ENCODE data around the gene NOTUM. TPM values are rescaled to one million over a fixed set of nuclear protein-coding genes. Genes with fewer than 3 reads are reported as not detected.

Gene NOTUM
- total and polyA plus RNA-seq, 2 donors (not counting 3 experiments of a cell fraction or from before 2014, with no cell fraction given), result not detected

- FAIRE-seq, result no peak
- Histone ChIP-seq H4K20me1 (replicated peaks; ENCODE audit: control insufficient read depth, extremely low read depth, insufficient read depth, low read length) (no peaks in the 10 kb centered on the region), H3K9me1 (replicated peaks; ENCODE audit: control insufficient read depth, extremely low read depth, insufficient read depth, low read length) (no peaks in the 10 kb centered on the region), H3K4me3 (replicated peaks in 1 of 3; ENCODE audit: insufficient read depth in 1 of 3, low read depth in 1 of 3, low read length in 3 of 3) (no peak overlapping the region), H3K79me2 (ENCODE audit: control insufficient read depth, insufficient read depth, low read length) (peaks cover 66% of the 10 kb centered on the region), H3K9me3 (replicated peaks; ENCODE audit: control insufficient read depth, insufficient read depth, low read length) (no peaks in the 10 kb centered on the region), H3K4me1 (ENCODE audit: control insufficient read depth, extremely low read depth, insufficient read depth, low read length) (peaks cover 18% of the 10 kb centered on the region), H3K27ac (ENCODE audit: insufficient read depth, low read depth, low read length) (no peak overlapping the region), H3K27me3 (ENCODE audit: control insufficient read depth in 2 of 2, insufficient read depth in 2 of 2, low read length in 2 of 2) (no peaks in the 10 kb centered on the region), H2AFZ (ENCODE audit: low read depth, low read length) (no peak overlapping the region), H3K36me3 (ENCODE audit: control insufficient read depth in 2 of 2, extremely low read depth in 1 of 2, insufficient read depth in 2 of 2, low read length in 2 of 2) (peaks cover 0 to 26% of the 10 kb centered on the region in 2 experiments), H3K9ac (replicated peaks; ENCODE audit: extremely low read depth, insufficient read depth, low read length) (no peak overlapping the region), H3K4me2 (ENCODE audit: insufficient read depth, low read length) (no peak overlapping the region)
- intact Hi-C loops (cut with micrococcal nuclease), result no loop called here
- POLR2A ChIA-PET, result no interaction called here
- dilution Hi-C loops (cut with MboI; ENCODE audit: extremely low pct_ligation_motif_present, low sequenced_read_pairs), result no loop called here
- TF ChIP-seq, protein P1, sequence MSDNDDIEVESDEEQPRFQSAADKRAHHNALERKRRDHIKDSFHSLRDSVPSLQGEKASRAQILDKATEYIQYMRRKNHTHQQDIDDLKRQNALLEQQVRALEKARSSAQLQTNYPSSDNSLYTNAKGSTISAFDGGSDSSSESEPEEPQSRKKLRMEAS (IDR thresholded peaks at IDR 0.05; ENCODE audit: insufficient read depth, insufficient read length), result no peak
- TF ChIP-seq POLR2AphosphoS5 (IDR thresholded peaks at IDR 0.05; ENCODE audit: insufficient read depth, low read depth, low read length), result no peak
- TF ChIP-seq FOS (IDR thresholded peaks at IDR 0.05; ENCODE audit: borderline replicate concordance, insufficient read depth, low read length), result no peak
- CTCF ChIA-PET, result no interaction called here
- BruUV-seq (replicated peaks), result no TSS peak
- DNase-seq (ENCODE audit: low read depth, low spot score), result no peak
Measured at GRCh38 chr17:81920612-81921536, 40.1 kb downstream of the NOTUM start.

DNA sequence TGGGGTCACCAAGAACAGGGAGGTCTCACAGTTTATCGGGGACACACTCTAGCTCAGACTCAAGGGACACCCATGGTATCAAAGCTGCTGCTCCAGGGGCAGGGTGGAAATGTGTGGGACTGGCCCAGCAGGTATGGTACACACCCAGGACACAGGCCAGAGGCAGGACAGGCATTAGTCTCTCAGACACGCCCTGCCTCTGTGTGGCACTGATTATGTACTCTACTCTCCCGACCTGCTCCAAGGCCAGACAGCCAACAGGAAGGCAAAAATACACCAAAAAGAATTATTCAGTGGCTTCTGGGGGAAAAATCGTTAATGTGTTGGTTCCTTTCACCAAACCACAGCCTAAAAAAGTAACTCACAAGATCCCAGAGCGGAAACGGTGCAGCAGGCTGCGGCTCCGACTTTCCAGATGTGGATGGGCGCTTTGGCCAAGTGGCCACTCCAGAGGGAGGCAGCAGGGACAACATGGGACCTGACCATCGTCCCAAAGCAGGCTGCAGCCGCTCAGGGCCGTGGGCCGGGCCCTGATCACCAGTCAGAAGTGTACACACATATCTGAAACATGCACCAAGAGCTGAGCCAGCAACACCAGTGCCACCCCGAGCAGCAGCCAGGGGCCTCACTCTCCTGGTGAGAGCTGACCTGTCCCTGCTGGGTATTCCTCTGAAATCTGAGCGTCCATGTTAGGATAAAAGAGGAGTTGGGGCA, 42.0 kb downstream of the NOTUM start:
- Histone ChIP-seq H3K36me3 (ENCODE audit: control insufficient read depth in 2 of 2, extremely low read depth in 1 of 2, insufficient read depth in 2 of 2, low read length in 2 of 2) (peaks cover 0 to 41% of the 10 kb centered on the region in 2 experiments), H3K79me2 (ENCODE audit: control insufficient read depth, insufficient read depth, low read length) (peaks cover 49% of the 10 kb centered on the region), H3K4me3 (replicated peaks in 1 of 3; ENCODE audit: insufficient read depth in 1 of 3, low read depth in 1 of 3, low read length in 3 of 3) (no peak overlapping the region), H3K27me3 (ENCODE audit: control insufficient read depth in 2 of 2, insufficient read depth in 2 of 2, low read length in 2 of 2) (no peaks in the 10 kb centered on the region), H3K27ac (ENCODE audit: insufficient read depth, low read depth, low read length) (no peak overlapping the region), H2AFZ (ENCODE audit: low read depth, low read length) (no peak overlapping the region), H3K4me1 (ENCODE audit: control insufficient read depth, extremely low read depth, insufficient read depth, low read length) (peaks cover 15% of the 10 kb centered on the region), H3K4me2 (ENCODE audit: insufficient read depth, low read length) (no peak overlapping the region), H3K9me3 (replicated peaks; ENCODE audit: control insufficient read depth, insufficient read depth, low read length) (no peaks in the 10 kb centered on the region), H4K20me1 (replicated peaks; ENCODE audit: control insufficient read depth, extremely low read depth, insufficient read depth, low read length) (no peaks in the 10 kb centered on the region), H3K9ac (replicated peaks; ENCODE audit: extremely low read depth, insufficient read depth, low read length) (no peak overlapping the region), H3K9me1 (replicated peaks; ENCODE audit: control insufficient read depth, extremely low read depth, insufficient read depth, low read length) (no peaks in the 10 kb centered on the region)
- dilution Hi-C loops (cut with MboI; ENCODE audit: extremely low pct_ligation_motif_present, low sequenced_read_pairs) (no loop called here), intact Hi-C loops (cut with micrococcal nuclease) (no loop called here)
- TSS peak; percentile 1 for BruUV-seq (replicated peaks)
- FAIRE-seq (peak; percentile 54), DNase-seq (ENCODE audit: low read depth, low spot score) (no peak)
- POLR2A ChIA-PET, result no interaction called here
- CTCF ChIA-PET, result no interaction called here
- TF ChIP-seq, protein P1 (IDR thresholded peaks at IDR 0.05; ENCODE audit: insufficient read depth, insufficient read length), result no peak
- TF ChIP-seq FOS (IDR thresholded peaks at IDR 0.05; ENCODE audit: borderline replicate concordance, insufficient read depth, low read length) (no peak), GATA2 (IDR thresholded peaks at IDR 0.05; ENCODE audit: insufficient read depth, insufficient read length, low read depth, low read length) (no peak), CTCF (IDR thresholded peaks at IDR 0.05; ENCODE audit: extremely low read depth in 1 of 2, insufficient read depth in 1 of 2, low read depth in 1 of 2, low read length in 2 of 2) (no peak), POLR2AphosphoS5 (IDR thresholded peaks at IDR 0.05; ENCODE audit: insufficient read depth, low read depth, low read length) (no peak), JUN (IDR thresholded peaks at IDR 0.05; ENCODE audit: borderline replicate concordance, insufficient read depth, insufficient read length, low read depth) (no peak), MYC (IDR thresholded peaks at IDR 0.05; ENCODE audit: low read depth, low read length) (no peak), POLR2A (IDR thresholded peaks at IDR 0.05; ENCODE audit: low read depth, low read length) (no peak), EZH2 (IDR thresholded peaks at IDR 0.05; ENCODE audit: borderline replicate concordance, low read depth, low read length, severe bottlenecking) (no peak)

Data from endothelial cell of umbilical vein (primary cell).